HG02852 (cell line): Measurements from ENCODE around the gene CALR3.
A peak's percentile ranks its signal among the peaks of the same experiment; 100 is the strongest.
"Not testable (repeated sequence)": the region's sequence is repeated elsewhere in the genome, so short reads cannot be mapped to it uniquely, and the experiment has no call there.

Experiments used
- ATAC-seq: cut with Tn5 transposase; IDR thresholded peaks from one replicate; pipeline ENCODE4 v1.9.1; 2021; ENCODE audit warnings: mild to moderate bottlenecking, moderate library complexity; ENCODE audit not compliant: unreplicated experiment

The CALR3 gene

GRCh38 chr19:16458391-16459341 is 37.3 kb downstream of the CALR3 start:
- no peak for ATAC-seq

GRCh38 chr19:16457954-16458331 is 38.0 kb downstream of the CALR3 start:
- no peak for ATAC-seq

- no peak for ATAC-seq
Observed at GRCh38 chr19:16457195-16457953, 38.6 kb downstream of the CALR3 start.

- no peak for ATAC-seq
Observed at GRCh38 chr19:16456652-16457194, 39.2 kb downstream of the CALR3 start.

GRCh38 chr19:16455489-16455888 is 40.5 kb downstream of the CALR3 start:
- no peak for ATAC-seq

- no peak for ATAC-seq
Observed at GRCh38 chr19:16454351-16454918, 41.5 kb downstream of the CALR3 start.

GRCh38 chr19:16452325-16452724 is 43.6 kb downstream of the CALR3 start:
- ATAC-seq, result no peak

- ATAC-seq, result peak; percentile 37
Observed at GRCh38 chr19:16449330-16449961, 46.5 kb downstream of the CALR3 start.

- ATAC-seq, result not testable (repeated sequence)
Observed at GRCh38 chr19:16448872-16449271, 47.1 kb downstream of the CALR3 start.

- ATAC-seq, result no peak
Observed at GRCh38 chr19:16446724-16447368, 49.1 kb downstream of the CALR3 start.

- no peak for ATAC-seq
Observed at GRCh38 chr19:16446108-16446723, 49.8 kb downstream of the CALR3 start.

- ATAC-seq, result no peak
Observed at GRCh38 chr19:16445238-16446107, 50.5 kb downstream of the CALR3 start.

GRCh38 chr19:16444269-16444600 is 51.7 kb downstream of the CALR3 start:
- ATAC-seq, result no peak

- ATAC-seq, result no peak
Observed at GRCh38 chr19:16442386-16443276, 53.3 kb downstream of the CALR3 start.

- no peak for ATAC-seq
Observed at GRCh38 chr19:16441661-16442162, 54.3 kb downstream of the CALR3 start.

GRCh38 chr19:16436780-16437332 is 59.1 kb downstream of the CALR3 start:
- ATAC-seq, result no peak

- no peak for ATAC-seq
Observed at GRCh38 chr19:16435999-16436650, 59.8 kb downstream of the CALR3 start.
